CD4-positive, alpha-beta T cell treated with Interleukin-2 at 100 ng/mL for 4 hours (primary cell): ENCODE data around the gene GNAO1.

Experiments
- DNase-seq: peaks from one replicate; pipeline ENCODE4 v3.0.0-alpha.2; 2020; ENCODE audit warnings: low spot score

GNAO1 gene

GRCh38 chr16:56336071-56336688 lies 144.9 kb downstream of the GNAO1 start:
- no peak for DNase-seq

GRCh38 chr16:56336711-56337110 lies 145.4 kb downstream of the GNAO1 start:
- no peak for DNase-seq

DNA sequence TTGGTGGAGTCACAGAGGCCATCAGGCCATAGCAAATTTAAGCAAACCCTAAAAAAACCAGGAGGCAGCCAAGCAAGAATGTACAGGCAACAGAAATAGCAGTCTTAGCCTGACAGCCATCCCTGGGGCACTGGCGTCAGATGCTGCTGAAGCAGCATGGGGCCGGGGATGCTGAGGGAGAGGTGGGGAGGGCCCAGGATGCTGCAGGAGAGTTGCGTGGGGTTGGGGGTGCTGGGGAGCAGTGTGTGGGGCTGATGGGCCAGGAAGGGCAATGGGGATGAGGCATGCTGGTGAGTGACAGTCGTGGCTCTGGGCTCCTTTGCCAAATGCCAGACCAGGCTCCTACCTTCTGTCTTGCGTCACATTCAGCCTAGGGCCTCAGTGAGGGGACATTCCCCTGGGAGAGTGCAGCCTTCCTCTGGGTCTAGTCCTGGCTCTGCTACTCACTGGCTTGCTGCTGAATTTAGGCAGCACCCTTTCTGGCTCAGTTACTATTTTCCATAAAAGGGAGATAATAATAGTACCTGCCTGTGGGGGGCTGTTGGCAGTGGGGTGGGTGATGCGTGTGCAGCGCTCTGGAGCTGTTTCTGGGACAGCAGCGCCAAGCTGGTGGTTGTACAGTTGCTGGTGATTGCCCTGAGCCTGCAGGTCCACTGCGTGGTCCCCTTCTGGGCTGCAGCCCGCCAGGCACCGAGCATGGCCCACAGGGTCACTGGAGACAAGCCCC lies 146.0 kb downstream of the GNAO1 start:
- no peak for DNase-seq

DNA sequence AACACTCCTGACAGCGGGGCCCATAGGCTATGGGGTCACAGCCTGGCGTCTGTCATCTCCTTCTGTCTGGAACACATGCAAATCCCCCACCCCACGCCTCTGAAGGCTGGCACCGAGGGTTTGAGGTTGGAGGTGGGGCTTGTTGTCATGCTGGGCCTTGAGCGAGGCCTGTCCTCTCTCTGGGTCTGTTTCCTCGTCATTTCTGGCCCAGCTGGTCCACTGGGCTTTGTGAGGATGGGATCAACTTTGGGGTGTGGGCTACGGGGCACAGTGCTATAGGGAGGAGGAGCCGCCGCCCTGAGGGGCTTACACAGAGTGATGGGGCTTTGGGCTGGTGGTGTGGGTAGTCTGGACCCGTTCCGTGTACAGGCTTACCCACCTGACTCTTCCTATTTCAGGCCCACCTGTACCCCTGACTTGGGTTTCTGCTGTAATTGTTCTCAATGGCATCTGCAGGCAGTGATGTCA lies 146.6 kb downstream of the GNAO1 start:
- no peak for DNase-seq

DNA sequence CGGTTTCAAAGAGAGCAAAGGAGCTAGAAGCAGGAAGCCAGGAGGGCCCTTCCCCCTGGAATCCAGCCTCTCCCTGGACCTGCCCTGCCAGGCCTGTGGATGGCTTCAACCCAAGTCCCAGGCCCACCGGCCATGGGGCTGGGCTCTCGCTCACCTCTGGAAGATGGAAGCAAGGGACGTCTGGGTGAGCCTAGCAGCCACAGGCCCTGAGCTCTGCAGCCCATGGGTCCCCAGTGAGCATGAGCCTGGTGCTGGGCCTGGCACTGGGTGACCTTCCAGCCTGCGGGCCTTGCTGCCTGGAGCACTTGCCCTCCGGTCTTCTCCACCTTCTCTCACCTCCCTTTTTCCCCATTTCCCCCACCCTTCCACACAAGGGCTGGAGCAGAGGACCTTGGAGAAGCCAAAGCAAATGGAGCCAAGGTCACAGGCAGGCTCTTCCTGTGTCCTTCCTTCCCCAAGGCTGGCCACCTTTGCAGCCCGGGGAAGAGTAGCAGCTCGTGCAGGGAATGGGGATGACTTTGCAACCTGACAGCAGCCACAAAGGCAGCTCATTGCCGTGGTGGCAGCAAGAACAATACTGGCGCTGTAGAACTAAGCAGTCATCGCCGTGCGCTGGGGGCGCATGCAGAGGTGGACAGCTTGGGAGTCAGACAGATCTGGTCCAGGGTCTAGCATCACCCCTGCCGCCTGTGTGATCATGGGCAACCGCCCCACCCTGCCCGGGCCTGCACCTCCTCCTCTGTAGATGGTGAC lies 147.5 kb downstream of the GNAO1 start:
- DNase-seq = no peak

DNA sequence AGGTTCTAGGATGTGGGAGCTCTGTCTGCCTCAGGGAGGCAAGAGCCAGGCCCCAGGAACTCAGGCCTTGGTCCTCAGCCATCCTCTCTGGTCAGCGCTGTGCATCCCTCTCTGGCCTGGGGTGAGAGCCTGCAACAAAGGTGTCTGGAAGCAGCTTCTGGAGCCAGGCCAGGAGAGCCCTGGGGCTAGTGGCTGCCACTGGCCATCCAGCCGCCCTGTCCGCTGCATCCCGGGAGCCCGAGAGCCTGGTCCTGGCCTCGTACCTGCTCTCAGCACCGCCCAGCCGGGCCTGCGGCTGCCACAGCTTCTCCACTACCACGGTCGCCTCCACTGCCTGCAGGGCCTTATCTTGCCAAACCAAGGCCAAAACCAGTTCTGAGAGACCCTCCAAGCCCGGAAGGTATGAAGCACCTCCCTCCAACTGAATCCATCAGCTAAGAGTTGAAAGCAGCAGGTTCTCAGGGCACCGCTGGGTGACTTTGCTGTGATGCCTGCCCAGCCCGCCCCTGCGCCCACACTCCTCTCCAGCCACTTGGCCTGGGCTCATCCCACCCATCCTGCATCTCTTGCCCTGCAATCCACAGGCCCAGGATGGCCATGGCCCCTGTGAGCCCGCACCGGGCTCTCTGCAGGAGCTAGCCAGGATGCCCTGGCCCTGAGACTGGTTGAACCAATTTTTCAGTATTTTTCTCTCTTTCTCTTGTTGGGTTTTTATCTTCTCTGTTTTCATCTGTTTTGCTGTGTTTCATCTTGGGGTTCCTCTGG lies 148.3 kb downstream of the GNAO1 start:
- no peak for DNase-seq

DNA sequence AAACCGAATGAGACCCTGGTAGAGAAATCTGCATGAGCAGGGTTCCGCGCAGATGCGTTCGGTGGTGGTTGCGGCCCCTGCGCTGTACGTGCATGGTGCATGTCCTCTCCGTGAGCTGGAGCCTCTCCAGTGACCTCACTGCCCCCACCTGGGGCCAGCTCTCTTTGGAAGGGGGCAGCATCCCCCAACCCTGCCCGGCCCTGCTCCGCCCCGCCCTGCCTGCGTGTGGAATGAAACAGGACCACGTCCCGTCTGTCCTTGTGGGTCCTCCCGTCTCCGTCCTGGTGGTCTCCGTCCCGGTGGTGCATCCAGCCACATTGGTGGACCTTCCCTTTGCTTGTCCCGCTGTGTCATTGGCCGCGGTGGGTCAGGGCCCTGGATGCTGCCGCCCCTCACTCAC lies 149.1 kb downstream of the GNAO1 start:
- DNase-seq = no peak

GRCh38 chr16:56340864-56341365 lies 149.6 kb downstream of the GNAO1 start:
- no peak for DNase-seq

DNA sequence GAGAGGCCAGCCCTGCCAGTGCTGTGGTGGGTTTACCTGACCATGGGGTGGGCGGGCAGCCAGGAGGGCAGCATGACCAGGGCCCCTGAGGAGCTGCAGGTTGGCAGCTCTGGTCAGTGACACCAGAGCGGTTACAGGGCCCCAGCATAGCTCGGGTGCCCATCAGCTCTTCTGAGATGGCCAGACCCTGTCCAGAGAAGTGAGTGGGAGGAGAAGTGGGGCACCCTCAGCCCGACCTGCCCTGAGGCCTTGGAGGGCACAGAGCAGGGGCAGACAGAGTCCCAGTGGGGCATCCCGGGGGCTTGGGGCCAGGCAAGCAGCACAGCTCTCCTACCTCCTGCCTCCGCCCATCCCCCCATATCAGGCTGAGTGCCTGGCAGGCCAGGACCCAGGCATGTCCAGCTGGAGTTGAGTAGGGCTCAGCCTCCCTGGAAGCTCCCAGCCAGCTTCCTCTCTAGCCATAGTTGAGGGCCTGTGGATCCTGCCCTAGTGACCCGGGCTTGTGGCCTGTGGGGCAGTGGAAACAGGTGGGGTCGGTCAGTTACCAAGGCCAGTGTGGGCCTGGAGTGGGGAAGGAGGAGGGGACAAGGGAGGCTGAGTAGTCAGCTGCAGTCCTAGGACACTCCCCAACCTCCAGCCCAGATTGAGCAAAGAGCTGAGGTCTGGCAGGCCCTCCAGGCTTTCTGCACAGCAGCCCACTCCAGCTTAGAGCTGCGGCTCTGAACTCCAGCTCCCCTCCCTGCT lies 150.5 kb downstream of the GNAO1 start:
- no peak for DNase-seq

- DNase-seq = no peak
Observed at GRCh38 chr16:56343661-56344517, 152.6 kb downstream of the GNAO1 start.

DNA sequence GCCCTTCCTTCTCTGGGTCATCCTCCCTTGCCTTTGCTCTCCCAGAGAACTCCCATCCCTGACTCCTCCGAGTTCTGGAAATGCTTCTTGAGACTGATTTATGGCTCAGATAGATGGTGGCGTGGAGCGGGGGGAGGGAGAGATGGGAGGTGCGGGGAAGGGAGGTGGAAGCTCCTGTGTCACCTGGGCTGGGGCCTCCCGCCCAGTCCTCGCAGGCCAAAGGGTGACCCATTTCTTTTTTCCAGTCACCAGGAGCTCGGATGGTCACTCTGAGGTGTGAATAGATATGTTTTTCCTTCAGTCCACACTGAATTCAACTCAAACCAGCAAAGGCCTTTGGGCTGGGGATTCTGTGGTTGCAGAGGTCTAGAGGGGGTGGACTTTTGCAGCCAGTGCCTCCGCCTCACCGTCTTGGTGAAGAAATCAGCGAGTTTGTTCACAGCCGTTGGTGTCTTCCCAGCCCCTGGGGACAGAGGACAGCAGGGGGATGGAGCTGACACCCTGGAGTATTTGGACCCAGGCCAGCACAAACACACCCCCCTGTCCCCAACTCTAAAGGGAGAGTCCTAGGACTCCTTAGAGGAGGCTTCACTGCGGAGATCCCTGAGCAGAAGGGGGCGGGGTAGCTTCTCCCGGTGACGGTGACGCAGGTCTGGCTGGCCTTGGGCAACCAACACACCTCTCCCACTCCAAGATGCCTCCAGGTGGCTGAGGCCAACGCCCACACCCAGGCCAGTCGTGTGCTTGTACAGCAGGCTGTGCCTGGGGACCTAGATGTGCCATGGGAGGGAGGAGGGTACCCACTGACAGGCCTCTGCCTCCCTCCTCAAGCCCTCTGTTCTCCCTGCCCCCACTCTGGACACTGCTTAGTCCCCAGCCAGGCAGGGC lies 153.5 kb downstream of the GNAO1 start:
- DNase-seq = no peak

GRCh38 chr16:56345406-56346050 lies 154.2 kb downstream of the GNAO1 start:
- no peak for DNase-seq

DNA sequence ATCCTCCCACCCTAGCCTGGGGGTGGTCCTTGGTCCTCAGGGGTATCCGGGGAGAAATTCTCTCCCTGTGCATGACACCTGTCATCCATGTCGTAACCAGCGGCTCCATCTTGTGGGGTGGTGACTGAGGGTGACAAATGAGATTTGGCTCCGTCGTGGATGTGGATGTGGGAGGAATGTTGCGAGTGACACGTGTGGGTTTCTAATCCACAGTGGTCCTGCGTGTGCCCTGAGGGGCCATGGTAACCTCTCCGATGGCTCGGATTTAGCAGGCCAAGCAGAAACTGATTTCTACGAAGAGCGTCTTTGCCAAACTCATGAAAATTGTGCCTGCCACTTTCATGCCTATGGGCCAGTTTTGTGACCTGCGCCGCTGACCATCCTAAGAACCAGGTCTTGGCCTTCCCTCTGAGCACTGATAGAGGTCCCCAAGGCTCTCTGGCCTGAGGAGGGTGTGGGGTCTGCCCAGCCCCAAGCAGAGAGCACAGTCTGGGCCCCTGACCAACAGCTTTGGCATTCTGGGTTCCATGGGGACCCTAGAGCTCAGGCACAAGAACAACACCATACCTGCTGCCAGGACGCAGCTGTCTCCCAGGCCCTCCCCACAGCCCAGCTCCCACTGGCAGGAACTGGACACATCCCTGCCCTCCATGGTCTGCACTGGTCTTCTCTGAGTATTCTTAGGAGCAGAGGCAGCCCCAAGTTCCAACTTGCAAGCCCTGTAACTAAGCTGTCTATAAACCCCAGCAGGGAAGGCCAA lies 155.0 kb downstream of the GNAO1 start:
- DNase-seq = no peak

DNA sequence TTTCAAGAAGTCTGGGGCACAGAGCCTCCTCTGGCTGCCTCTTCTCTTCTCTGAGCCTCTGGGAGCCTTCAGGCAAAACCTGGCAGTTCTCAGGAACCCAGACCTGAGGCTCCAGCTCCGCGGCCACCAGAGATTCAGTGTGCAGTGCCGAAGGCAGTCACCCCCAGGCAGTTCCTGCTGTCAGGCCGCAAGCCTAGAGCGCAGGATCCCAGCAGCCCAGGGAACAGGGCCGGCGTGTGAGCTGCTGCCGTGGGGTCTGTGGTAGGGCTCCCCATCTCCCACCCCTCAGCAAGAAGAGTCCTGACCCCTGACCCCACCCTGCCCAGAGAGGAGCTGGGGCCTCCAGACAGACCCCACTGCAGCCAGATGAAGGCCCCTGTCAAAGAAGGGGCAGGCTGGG lies 155.9 kb downstream of the GNAO1 start:
- no peak for DNase-seq

GRCh38 chr16:56347670-56348069 lies 156.4 kb downstream of the GNAO1 start:
- no peak for DNase-seq

DNA sequence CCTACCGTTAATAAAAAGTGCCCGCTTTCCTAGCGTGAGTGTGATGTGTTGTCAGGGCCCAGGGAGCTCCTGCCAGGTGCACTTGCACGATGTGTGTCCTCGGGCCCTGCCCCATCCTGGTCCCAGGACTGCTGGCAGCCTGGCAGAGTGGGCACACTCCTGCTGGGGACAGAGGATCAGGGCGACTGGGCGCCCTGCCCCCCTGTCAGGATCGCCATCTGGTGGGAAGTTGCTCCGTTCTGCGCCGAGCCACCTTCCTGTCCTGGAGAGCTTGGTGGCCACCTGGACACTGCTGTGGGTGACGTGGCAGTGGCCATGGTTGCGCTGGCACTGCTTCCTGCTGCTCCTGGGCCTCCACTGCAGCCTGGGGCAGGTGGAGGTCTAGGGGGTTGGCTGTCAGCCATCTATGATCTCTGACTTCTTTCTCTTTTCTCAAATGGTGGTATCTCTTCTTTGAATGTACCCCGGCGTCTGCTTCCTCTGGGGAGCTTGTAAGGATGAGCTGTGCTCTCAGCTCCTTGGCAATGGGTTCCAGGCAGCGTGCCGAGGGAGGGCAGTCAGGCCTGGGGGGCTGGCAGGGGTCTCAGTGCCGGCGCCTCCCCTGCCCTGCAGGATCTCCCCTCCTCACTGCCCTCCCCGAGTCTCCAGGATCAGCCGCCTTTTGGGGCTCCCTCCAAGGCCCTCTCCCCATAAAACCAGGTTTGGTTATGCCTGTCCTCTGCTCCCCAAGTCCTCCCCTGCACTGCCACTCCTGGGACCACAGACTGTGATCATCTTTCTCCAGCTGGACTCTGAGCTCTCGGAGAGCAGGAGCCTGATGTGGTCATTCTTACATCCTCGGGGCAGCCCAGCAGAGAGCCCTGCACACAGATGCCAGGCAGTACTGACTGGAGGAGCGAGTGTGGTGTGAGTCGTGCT lies 157.1 kb downstream of the GNAO1 start:
- no peak for DNase-seq

DNA sequence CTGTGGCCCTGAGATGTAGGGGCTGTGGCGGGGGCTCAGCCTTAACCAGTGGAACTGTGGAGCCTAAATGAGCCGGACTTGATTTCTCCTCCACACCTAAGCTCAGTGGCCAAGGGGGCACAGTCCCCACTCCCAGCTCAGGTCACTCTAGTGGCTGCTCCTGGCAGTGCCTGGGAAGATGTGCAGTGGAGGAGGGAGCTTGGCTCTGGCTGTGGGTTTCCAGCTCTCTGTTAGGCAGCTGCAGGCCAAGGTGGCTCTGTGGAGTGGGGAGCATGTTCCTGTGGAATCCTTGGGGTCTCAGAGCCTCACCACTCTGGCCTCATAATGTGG lies 157.8 kb downstream of the GNAO1 start:
- DNase-seq = no peak
